HEK293 (cell line): Measurements from ENCODE around the gene SCAF4.

ENCODE experiments used
- CTCF ChIA-PET: fragments of 350-600 bp; formaldehyde crosslinking; extraction: SDS; loops from one replicate; lab custom pipeline; 2021; ENCODE audit warnings: antibody characterized with exemption; lab: Yijun Ruan, JAX
- POLR2A ChIA-PET: fragments of 300-600 bp; formaldehyde crosslinking; extraction: SDS; loops from one replicate; lab custom pipeline; 2020; ENCODE audit warnings: antibody characterized with exemption, inconsistent platforms; lab: Yijun Ruan, JAX
- H3K27ac ChIP-seq: fragments of 200-500 bp; sonication (Bioruptor generic); 2 replicates; pipeline ENCODE4 v1.5.1; 2014; ENCODE audit warnings: low read depth, low read length, control low read depth, inconsistent platforms; ENCODE audit errors: extremely low read depth
- H3K36me3 ChIP-seq, 2 experiments: fragments of 200-500 bp in 1 of 2; sonication (Bioruptor generic) in 1 of 2; 1 replicate in 1 of 2; 2 replicates in 1 of 2; pipeline ENCODE4 v1.5.1; 2014 to 2017; ENCODE audit warnings: inconsistent platforms in 2 of 2, low read length in 2 of 2; ENCODE audit not compliant: control insufficient read depth in 2 of 2, insufficient read depth in 1 of 2
- H3K4me1 ChIP-seq: fragments of 200-500 bp; sonication (Bioruptor generic); 2 replicates; pipeline ENCODE4 v1.5.1; 2014; ENCODE audit warnings: mild to moderate bottlenecking, low read length, inconsistent platforms; ENCODE audit not compliant: control insufficient read depth, insufficient read depth
- H3K4me3 ChIP-seq: 2 replicates; pipeline ENCODE4 v1.5.1; 2011; ENCODE audit warnings: low read depth, mild to moderate bottlenecking, control low read depth, low read length, moderate library complexity
- H3K9me3 ChIP-seq: fragments of 200-500 bp; sonication (Bioruptor generic); 2 replicates; pipeline ENCODE4 v1.5.1; 2014; ENCODE audit warnings: low read depth, low read length, inconsistent platforms; ENCODE audit not compliant: control insufficient read depth, insufficient read depth
- EGR2 ChIP-seq: fragments of 450-650 bp; formaldehyde crosslinking; IDR thresholded peaks from 2 replicates; pipeline ENCODE4 v1.5.1; 2016; ENCODE audit warnings: low read depth, missing biosample characterization, missing genetic modification characterization
- GLIS2 ChIP-seq: fragments of 450-650 bp; formaldehyde crosslinking; IDR thresholded peaks from 2 replicates; pipeline ENCODE4 v1.5.1; 2016; ENCODE audit warnings: missing biosample characterization, missing genetic modification characterization
- HIC1 ChIP-seq: fragments of 450-650 bp; formaldehyde crosslinking; IDR thresholded peaks from 2 replicates; pipeline ENCODE4 v1.5.1; 2016; ENCODE audit warnings: missing biosample characterization, missing genetic modification characterization
- KLF1 ChIP-seq: fragments of 450-650 bp; formaldehyde crosslinking; IDR thresholded peaks from 2 replicates; pipeline ENCODE4 v1.5.1; 2016; ENCODE audit warnings: missing biosample characterization, missing genetic modification characterization
- KLF10 ChIP-seq: fragments of 450-650 bp; IDR thresholded peaks from 2 replicates; pipeline ENCODE4 v1.5.1; 2018; ENCODE audit warnings: missing biosample characterization, mild to moderate bottlenecking, missing genetic modification characterization
- KLF7 ChIP-seq: fragments of 450-650 bp; formaldehyde crosslinking; IDR thresholded peaks from 2 replicates; pipeline ENCODE4 v1.5.1; 2016; ENCODE audit warnings: missing biosample characterization, missing genetic modification characterization, borderline replicate concordance
- SP3 ChIP-seq: fragments of 450-650 bp; formaldehyde crosslinking; IDR thresholded peaks from 2 replicates; pipeline ENCODE4 v1.5.1; 2016; ENCODE audit warnings: missing biosample characterization, missing genetic modification characterization
- ZEB2 ChIP-seq: fragments of 450-650 bp; formaldehyde crosslinking; IDR thresholded peaks from 2 replicates; pipeline ENCODE4 v1.5.1; 2016; ENCODE audit warnings: missing biosample characterization, missing genetic modification characterization
- ZFP69B ChIP-seq: fragments of 450-650 bp; formaldehyde crosslinking; IDR thresholded peaks from 2 replicates; pipeline ENCODE4 v1.5.1; 2016; ENCODE audit warnings: missing biosample characterization, missing genetic modification characterization
- ZNF114 ChIP-seq: fragments of 450-650 bp; formaldehyde crosslinking; IDR thresholded peaks from 2 replicates; pipeline ENCODE4 v1.5.0; 2017; ENCODE audit warnings: missing biosample characterization, missing genetic modification characterization
- ZNF133 ChIP-seq: fragments of 450-650 bp; formaldehyde crosslinking; IDR thresholded peaks from 2 replicates; pipeline ENCODE4 v1.5.1; 2016; ENCODE audit warnings: missing biosample characterization, missing genetic modification characterization
- ZNF221 ChIP-seq: fragments of 450-650 bp; formaldehyde crosslinking; IDR thresholded peaks from 2 replicates; pipeline ENCODE4 v1.5.1; 2017; ENCODE audit warnings: missing biosample characterization, missing genetic modification characterization, borderline replicate concordance
- ZNF274 ChIP-seq, 2 experiments: fragments of 200-500 bp in 1 of 2; fragments of 450-650 bp in 1 of 2; sonication (Bioruptor generic) in 1 of 2; formaldehyde crosslinking in 1 of 2; IDR thresholded peaks; 2 replicates each; pipeline versions ENCODE4 v1.5.1 to v1.6.1; 2014 to 2016; ENCODE audit warnings: borderline replicate concordance in 1 of 2, inconsistent platforms in 1 of 2, low read length in 1 of 2, missing biosample characterization in 1 of 2, missing genetic modification characterization in 1 of 2
- ZNF394 ChIP-seq: fragments of 450-650 bp; formaldehyde crosslinking; IDR thresholded peaks from 2 replicates; pipeline ENCODE4 v1.5.1; 2016; ENCODE audit warnings: missing biosample characterization, missing genetic modification characterization, mild to moderate bottlenecking, moderate library complexity, borderline replicate concordance
- ZNF518A ChIP-seq: fragments of 450-650 bp; formaldehyde crosslinking; conservative IDR thresholded peaks from 2 replicates; pipeline ENCODE4 v1.5.1; 2016; ENCODE audit warnings: low read depth, missing biosample characterization, missing genetic modification characterization
- ZNF596 ChIP-seq: fragments of 450-650 bp; IDR thresholded peaks from 2 replicates; pipeline ENCODE4 v1.5.0; 2018; ENCODE audit warnings: missing biosample characterization, mild to moderate bottlenecking, missing genetic modification characterization, moderate library complexity
- ZNF623 ChIP-seq: fragments of 450-650 bp; formaldehyde crosslinking; IDR thresholded peaks from 2 replicates; pipeline ENCODE4 v1.5.1; 2016; ENCODE audit warnings: missing biosample characterization, missing genetic modification characterization
- ZNF704 ChIP-seq: fragments of 450-650 bp; formaldehyde crosslinking; IDR thresholded peaks from 2 replicates; pipeline ENCODE4 v1.5.1; 2016; ENCODE audit warnings: missing biosample characterization, missing genetic modification characterization
- ZXDB ChIP-seq: fragments of 450-650 bp; formaldehyde crosslinking; IDR thresholded peaks from 2 replicates; pipeline ENCODE4 v1.5.1; 2016; ENCODE audit warnings: missing biosample characterization, missing genetic modification characterization

The SCAF4 gene

GRCh38 chr21:31659286-31659535, 72.7 kb downstream of the SCAF4 start (continued):
- TF ChIP-seq ZNF518A (peak; percentile 31; the same call in 1 of the 2 replicates), ZNF133 (tag by site-specific recombination) (no peak), GLIS2 (no peak)

- Histone ChIP-seq H3K4me3 (no peak overlapping the region), H3K4me1 (0 out of 2 replicates have a peak, but pooled peaks cover 2% of the 10 kb centered on the region), H3K9me3 (no peaks in the 10 kb centered on the region), H3K27ac (no peak overlapping the region)
- POLR2A ChIA-PET = no interaction called here
- TF ChIP-seq ZXDB (tag by site-specific recombination) (no peak), ZNF596 (tag by site-specific recombination) (no peak), ZNF221 (tag by site-specific recombination) (no peak), ZNF394 (no peak), ZNF704 (no peak), ZEB2 (tag by site-specific recombination) (no peak), EGR2 (tag by site-specific recombination) (no peak), HIC1 (no peak), ZNF274 (IDR thresholded peaks at IDR 0.05; ENCODE audit: low read length) (no peak), ZNF274 (tag by site-specific recombination; IDR thresholded peaks at IDR 0.05; ENCODE audit: borderline replicate concordance) (no peak), ZNF623 (tag by site-specific recombination) (no peak), ZFP69B (tag by site-specific recombination) (no peak), SP3 (tag by site-specific recombination) (no peak), KLF7 (no peak), ZNF114 (tag by site-specific recombination) (no peak), KLF1 (no peak), KLF10 (tag by site-specific recombination) (no peak)
- TF ChIP-seq, all 188 proteins: peak for 0
- CTCF ChIA-PET = interaction anchor here (0.6 kb wide), 1 partner anchor 276 kb away, joined by 3 read pairs; no protein-coding TSS in a partner anchor
- peaks cover 5 to 11% of the 10 kb centered on the region in 2 experiments; a peak in 2 of 3 replicates for H3K36me3 ChIP-seq
Observed at GRCh38 chr21:31658053-31658452, 73.9 kb downstream of the SCAF4 start.
